Mucosa of rectum (tissue), 2 donors: ENCODE results near the gene FMN2.
"Not testable (repeated sequence)": the region's sequence is repeated elsewhere in the genome, so short reads cannot be mapped to it uniquely, and the experiment has no call there.

ENCODE experiments used
- H3K27ac ChIP-seq, 2 donors: one replicate each; pipeline ENCODE4 v1.7.0; 2013; ENCODE audit warnings: inconsistent platforms in 2 of 2, low read depth in 2 of 2, low read length in 2 of 2
- H3K27me3 ChIP-seq, 2 donors: one replicate each; pipeline ENCODE4 v1.7.0; 2013; ENCODE audit warnings: low read length in 2 of 2; ENCODE audit not compliant: control insufficient read depth in 2 of 2, insufficient read depth in 2 of 2
- H3K36me3 ChIP-seq, 2 donors: one replicate each; pipeline ENCODE4 v1.7.0; 2013; ENCODE audit warnings: low read length in 2 of 2; ENCODE audit not compliant: control insufficient read depth in 2 of 2, insufficient read depth in 2 of 2
- H3K4me1 ChIP-seq, 2 donors: one replicate each; pipeline ENCODE4 v1.7.0; 2013; ENCODE audit warnings: low read length in 2 of 2, mild to moderate bottlenecking in 1 of 2; ENCODE audit not compliant: control insufficient read depth in 2 of 2, insufficient read depth in 2 of 2
- H3K4me3 ChIP-seq, 2 donors: one replicate each; pipeline ENCODE4 v1.7.0; 2013; ENCODE audit warnings: low read length in 2 of 2
- H3K9ac ChIP-seq, 2 donors: one replicate each; pipeline ENCODE4 v1.7.0; 2013; ENCODE audit warnings: low read length in 2 of 2, low read depth in 1 of 2, mild to moderate bottlenecking in 1 of 2
- H3K9me3 ChIP-seq, 2 donors: one replicate each; pipeline ENCODE4 v1.7.0; 2013; ENCODE audit warnings: low read length in 2 of 2; ENCODE audit not compliant: control insufficient read depth in 2 of 2
- donor health status: healthy.
- donor health status: Normal muscosa, but diverticular disease.

FMN2 gene

DNA sequence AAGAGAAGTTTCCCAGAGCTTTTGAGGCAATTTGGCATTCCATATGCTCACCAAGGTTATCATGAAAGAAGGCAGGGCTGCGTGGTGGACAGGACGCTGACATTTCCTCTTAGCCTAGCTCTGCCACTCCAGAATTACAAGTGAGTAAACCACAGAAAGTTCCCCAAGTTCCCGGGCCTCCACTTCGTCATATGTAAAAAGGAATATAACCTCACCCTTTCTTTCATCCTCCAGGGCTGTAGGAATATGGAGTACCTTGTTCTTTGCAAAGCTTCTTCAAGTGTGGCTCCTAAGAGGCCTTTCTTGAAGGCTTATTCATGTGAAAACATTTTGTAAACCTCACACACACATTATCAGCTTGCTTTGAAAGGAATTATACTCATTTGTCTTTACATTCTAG is 310.0 kb downstream of the FMN2 start:
- H3K27ac ChIP-seq = no peak overlapping the region
- no peaks in the 10 kb centered on the region for H3K36me3 ChIP-seq
- no peak overlapping the region for H3K4me3 ChIP-seq
- no peak overlapping the region for H3K9ac ChIP-seq
- H3K27me3 ChIP-seq = no peaks in the 10 kb centered on the region
- H3K4me1 ChIP-seq = no peaks in the 10 kb centered on the region
- H3K9me3 ChIP-seq = no peaks in the 10 kb centered on the region

DNA sequence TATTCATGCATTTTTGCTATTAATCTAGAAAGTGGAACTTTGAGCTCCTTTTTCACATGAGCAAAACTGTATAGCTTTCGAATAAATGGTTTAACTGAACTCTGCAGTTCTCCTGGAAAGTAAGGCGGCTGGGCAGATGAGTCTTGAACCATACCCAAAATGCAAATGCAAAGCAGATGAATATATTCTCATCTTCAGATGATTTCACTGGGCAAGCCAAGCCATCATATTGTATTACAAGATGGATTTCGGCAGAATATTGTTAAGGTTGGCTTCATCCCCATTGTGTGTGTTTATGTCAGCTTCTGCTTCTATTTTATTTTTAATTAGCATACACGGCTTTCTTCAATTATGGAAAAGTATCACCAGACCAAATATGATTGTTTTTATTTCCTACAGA is 310.6 kb downstream of the FMN2 start:
- Histone ChIP-seq H3K9me3 (no peaks in the 10 kb centered on the region), H3K36me3 (no peaks in the 10 kb centered on the region), H3K27me3 (no peaks in the 10 kb centered on the region), H3K9ac (no peak overlapping the region), H3K4me3 (no peak overlapping the region), H3K27ac (no peak overlapping the region), H3K4me1 (no peaks in the 10 kb centered on the region)

DNA sequence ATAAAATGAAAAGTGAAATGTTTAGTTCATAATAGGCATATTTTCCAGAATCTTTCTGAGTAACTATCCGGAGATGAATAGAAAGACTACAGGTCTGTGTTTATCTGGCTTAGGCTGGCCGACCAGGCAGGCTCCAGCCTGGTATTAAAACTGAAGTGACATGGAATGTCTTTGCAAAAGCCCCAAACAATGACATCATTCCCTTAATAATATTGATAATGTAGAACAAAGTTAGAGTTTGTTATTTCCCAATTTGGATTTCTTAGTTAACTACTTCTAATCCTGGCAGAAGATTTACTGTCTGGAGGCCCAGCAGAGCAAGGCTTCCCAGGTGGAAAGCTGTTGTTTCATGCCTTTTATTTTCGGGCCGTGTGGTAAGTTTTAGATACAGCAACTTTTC is 312.6 kb downstream of the FMN2 start:
- no peaks in the 10 kb centered on the region for H3K36me3 ChIP-seq
- no peak overlapping the region for H3K9ac ChIP-seq
- no peaks in the 10 kb centered on the region for H3K4me1 ChIP-seq
- H3K4me3 ChIP-seq = no peak overlapping the region
- H3K9me3 ChIP-seq = no peaks in the 10 kb centered on the region
- H3K27me3 ChIP-seq = no peaks in the 10 kb centered on the region
- H3K27ac ChIP-seq = no peak overlapping the region

DNA sequence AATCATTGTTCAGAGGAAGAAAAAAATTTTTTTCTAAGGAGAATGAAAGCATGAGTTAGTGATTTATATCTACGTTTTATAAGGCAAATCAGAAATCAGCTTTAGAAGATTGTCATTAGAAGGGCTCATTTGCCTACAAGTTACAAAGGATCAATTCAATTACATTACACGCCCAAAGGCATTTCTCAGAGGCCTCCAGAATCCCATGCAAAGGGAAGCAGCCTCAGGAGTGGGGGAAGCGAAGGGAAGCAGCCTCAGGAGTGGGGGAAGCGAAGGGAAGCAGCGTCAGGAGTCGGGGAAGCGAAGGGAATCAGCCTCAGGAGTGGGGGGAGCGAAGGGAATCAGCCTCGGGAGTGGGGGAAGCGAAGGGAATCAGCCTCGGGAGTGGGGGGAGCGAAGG is 314.1 kb downstream of the FMN2 start:
- no peak overlapping the region for H3K27ac ChIP-seq
- no peaks in the 10 kb centered on the region for H3K27me3 ChIP-seq
- no peaks in the 10 kb centered on the region for H3K36me3 ChIP-seq
- no peaks in the 10 kb centered on the region for H3K9me3 ChIP-seq
- no peaks in the 10 kb centered on the region for H3K4me1 ChIP-seq
- H3K9ac ChIP-seq = no peak overlapping the region
- no peak overlapping the region for H3K4me3 ChIP-seq

DNA sequence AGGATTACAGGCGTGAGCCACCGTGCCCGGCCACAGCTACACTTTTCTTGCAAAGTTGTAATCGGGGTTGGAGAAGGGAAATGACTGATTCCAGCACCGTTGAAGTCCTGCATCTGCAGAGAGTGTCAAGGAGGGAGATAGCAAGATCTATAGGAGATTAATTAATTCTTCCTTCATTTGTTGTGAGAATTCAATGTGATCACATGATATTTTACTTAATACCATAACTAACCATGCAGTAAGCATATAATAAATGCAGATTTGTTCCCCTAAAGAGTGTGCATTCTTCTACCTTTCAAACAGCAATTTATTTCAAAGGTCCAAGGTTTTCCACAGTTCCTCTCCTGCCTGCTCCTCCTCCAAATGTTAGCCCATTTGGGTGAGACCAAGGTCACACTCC is 315.7 kb downstream of the FMN2 start:
- no peak overlapping the region for H3K9ac ChIP-seq
- H3K27me3 ChIP-seq = no peaks in the 10 kb centered on the region
- no peaks in the 10 kb centered on the region for H3K36me3 ChIP-seq
- H3K4me1 ChIP-seq = no peaks in the 10 kb centered on the region
- no peak overlapping the region for H3K4me3 ChIP-seq
- H3K9me3 ChIP-seq = no peaks in the 10 kb centered on the region
- no peak overlapping the region for H3K27ac ChIP-seq

DNA sequence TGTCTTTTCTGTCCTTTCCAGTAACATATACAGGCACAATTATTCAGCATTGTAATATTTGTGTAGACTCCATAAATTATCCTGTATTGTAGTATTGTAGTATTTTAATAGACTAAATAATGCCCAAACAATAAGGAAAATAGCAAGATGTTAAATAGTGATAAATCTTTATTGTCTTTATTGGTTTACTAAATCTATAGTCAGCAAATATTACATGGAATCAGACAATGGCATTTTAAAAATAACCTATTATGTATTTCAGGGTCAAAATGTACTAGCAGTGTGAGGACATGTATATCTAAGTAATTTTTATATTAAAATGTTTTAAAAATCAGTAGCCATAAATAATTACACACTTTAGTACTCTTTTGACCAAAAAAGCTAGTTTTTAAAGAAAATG is 317.9 kb downstream of the FMN2 start:
- Histone ChIP-seq H3K27me3 (no peaks in the 10 kb centered on the region), H3K27ac (no peak overlapping the region), H3K4me1 (no peaks in the 10 kb centered on the region), H3K9me3 (no peaks in the 10 kb centered on the region), H3K4me3 (no peak overlapping the region), H3K36me3 (no peaks in the 10 kb centered on the region), H3K9ac (no peak overlapping the region)

DNA sequence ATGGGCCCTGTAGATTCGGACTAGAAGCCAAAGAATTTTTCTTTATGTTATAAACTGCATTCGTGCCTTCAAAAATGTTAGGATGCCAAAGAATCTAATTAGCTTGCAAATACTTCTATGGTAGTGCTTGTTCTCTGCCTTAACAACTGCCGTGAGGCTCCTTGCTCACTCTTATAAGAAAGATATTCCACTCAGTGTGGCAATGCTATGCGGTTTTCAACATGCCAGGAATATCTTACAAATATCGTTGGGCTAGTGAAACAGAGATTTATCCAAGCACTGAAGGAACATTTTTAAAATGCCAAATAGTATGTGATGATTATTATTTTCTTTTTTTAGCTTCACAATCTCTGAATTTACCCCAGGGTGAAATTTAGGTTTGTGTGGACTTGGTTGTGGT is 322.0 kb downstream of the FMN2 start:
- no peaks in the 10 kb centered on the region for H3K36me3 ChIP-seq
- H3K27ac ChIP-seq = no peak overlapping the region
- no peak overlapping the region for H3K4me3 ChIP-seq
- no peaks in the 10 kb centered on the region for H3K4me1 ChIP-seq
- H3K27me3 ChIP-seq = no peaks in the 10 kb centered on the region
- H3K9me3 ChIP-seq = no peaks in the 10 kb centered on the region
- H3K9ac ChIP-seq = no peak overlapping the region

DNA sequence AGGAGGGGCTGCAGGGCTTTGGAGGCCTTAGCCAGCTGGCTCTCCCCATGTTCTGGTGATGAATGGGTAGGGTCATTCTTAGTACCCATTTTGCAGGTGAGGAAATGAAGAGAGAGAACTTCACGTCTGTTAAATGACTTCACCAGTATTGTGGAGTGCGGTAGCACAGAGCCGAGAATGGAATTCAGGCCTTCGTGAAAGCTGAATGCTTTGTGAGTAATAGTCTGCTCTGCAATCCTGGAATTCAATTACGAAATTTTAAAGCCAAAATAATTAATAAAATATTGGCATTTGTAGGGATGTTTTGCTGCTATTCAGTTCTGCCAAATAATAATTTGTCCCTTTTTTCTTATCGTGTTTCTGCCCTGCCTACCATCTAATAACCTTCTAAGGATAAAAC is 322.6 kb downstream of the FMN2 start:
- Histone ChIP-seq H3K9ac (no peak overlapping the region), H3K9me3 (no peaks in the 10 kb centered on the region), H3K4me3 (no peak overlapping the region), H3K4me1 (no peaks in the 10 kb centered on the region), H3K27ac (no peak overlapping the region), H3K36me3 (no peaks in the 10 kb centered on the region), H3K27me3 (no peaks in the 10 kb centered on the region)

DNA sequence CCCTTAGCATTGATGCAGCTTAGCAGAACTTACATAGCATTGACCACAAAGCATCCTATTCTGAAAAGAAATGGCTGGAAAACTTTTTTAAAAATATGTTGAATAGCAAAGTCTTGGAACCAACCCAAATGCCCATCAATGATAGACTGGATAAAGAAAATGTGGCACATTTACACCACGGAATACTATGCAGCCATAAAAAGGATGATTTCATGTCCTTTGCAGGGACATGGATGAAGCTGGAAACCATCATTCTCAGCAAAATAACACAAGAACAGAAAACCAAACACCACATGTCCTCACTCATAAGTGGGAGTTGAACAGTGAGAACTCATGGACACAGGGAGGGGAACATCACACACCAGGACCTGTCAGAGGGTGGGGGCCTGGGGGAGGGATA is 323.3 kb downstream of the FMN2 start:
- H3K27me3 ChIP-seq, H3K4me3 ChIP-seq, H3K9me3 ChIP-seq, H3K9ac ChIP-seq, H3K36me3 ChIP-seq, H3K4me1 ChIP-seq, H3K27ac ChIP-seq: not testable (repeated sequence)

DNA sequence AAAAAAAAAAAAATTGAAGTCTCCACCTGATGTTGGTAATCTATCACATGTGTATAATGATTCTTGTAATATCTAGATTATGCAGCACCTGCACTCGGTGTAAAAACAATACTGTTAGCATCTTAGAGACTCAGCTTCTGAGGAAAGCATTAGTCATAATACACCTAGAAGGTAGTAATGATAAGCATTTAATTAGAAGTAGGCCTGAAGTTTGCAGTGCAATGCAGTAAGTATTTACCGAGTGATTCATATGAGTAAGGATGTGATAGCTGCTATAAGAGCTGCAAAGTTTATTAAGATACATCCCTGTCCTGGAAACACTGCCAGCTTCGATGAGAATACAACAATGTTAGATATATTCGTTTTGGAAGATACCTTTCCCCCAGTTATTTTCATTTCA is 323.8 kb downstream of the FMN2 start:
- Histone ChIP-seq H3K27me3 (no peaks in the 10 kb centered on the region), H3K4me1 (no peaks in the 10 kb centered on the region)

DNA sequence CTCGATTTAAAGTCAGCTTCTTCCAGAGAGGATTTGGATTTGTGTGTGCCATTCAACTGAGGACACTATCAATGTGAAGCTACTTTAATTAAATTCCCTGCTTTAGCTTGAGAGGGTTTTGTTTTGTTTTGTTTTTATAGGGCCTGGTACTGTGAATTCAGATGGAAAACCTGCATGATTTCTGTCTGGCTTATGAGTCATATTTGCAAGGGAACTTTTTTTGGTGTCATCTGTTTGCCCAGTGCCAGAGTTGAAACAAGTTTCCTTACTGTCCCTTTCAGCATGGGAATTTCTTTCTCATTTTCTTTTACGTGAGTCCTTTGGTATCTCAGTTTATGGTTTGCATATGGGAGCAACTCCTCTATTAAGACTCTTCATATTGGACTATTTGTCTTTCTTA is 325.6 kb downstream of the FMN2 start:
- Histone ChIP-seq H3K9me3 (no peaks in the 10 kb centered on the region), H3K4me1 (no peaks in the 10 kb centered on the region), H3K9ac (no peak overlapping the region), H3K27ac (no peak overlapping the region), H3K4me3 (no peak overlapping the region), H3K27me3 (no peaks in the 10 kb centered on the region), H3K36me3 (no peaks in the 10 kb centered on the region)

More for the DNA sequence above, 323.8 kb downstream of the FMN2 start:
- no peak overlapping the region for H3K27ac ChIP-seq
- no peak overlapping the region for H3K4me3 ChIP-seq
- H3K36me3 ChIP-seq = no peaks in the 10 kb centered on the region
- H3K9ac ChIP-seq = no peak overlapping the region
- no peaks in the 10 kb centered on the region for H3K9me3 ChIP-seq
